ENCODE data around the gene ERVW-1.
A peak's percentile ranks its signal among the peaks of the same experiment; 100 is the strongest.
"Not testable (repeated sequence)": the region's sequence is repeated elsewhere in the genome, so short reads cannot be mapped to it uniquely, and the experiment has no call there.

The ERVW-1 gene, protein sequence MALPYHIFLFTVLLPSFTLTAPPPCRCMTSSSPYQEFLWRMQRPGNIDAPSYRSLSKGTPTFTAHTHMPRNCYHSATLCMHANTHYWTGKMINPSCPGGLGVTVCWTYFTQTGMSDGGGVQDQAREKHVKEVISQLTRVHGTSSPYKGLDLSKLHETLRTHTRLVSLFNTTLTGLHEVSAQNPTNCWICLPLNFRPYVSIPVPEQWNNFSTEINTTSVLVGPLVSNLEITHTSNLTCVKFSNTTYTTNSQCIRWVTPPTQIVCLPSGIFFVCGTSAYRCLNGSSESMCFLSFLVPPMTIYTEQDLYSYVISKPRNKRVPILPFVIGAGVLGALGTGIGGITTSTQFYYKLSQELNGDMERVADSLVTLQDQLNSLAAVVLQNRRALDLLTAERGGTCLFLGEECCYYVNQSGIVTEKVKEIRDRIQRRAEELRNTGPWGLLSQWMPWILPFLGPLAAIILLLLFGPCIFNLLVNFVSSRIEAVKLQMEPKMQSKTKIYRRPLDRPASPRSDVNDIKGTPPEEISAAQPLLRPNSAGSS

GRCh38 chr7:92477681-92478080 is at the start of gene ERVW-1:
TSS of gene ERVW-1 (minus strand) at chr7:92477946. CDS start at chr7:92470381, 7,565 bp downstream.
- H3K36me3 Mint-ChIP-seq; H3K27ac Mint-ChIP-seq; H3K4me1 Mint-ChIP-seq (ENCODE audit: low read depth); H3K9me3 Mint-ChIP-seq (ENCODE audit: low read depth); H3K4me3 Mint-ChIP-seq; H3K27me3 Mint-ChIP-seq: not testable (repeated sequence)

GRCh38 chr7:92523110-92523509 is 45.4 kb upstream of the ERVW-1 start:
- Mint-ChIP-seq H3K4me1 (ENCODE audit: low read depth) (peaks cover 24% of the 10 kb centered on the region), H3K4me3 (no peak overlapping the region), H3K27me3 (no peaks in the 10 kb centered on the region), H3K27ac (no peak overlapping the region), H3K9me3 (ENCODE audit: low read depth) (no peaks in the 10 kb centered on the region), H3K36me3 (no peaks in the 10 kb centered on the region)

- H3K27me3 Mint-ChIP-seq: no peaks in the 10 kb centered on the region
- H3K36me3 Mint-ChIP-seq: peaks cover 7% of the 10 kb centered on the region
- no peak overlapping the region for H3K4me3 Mint-ChIP-seq
- peaks cover 10% of the 10 kb centered on the region for H3K4me1 Mint-ChIP-seq (ENCODE audit: low read depth)
- H3K27ac Mint-ChIP-seq: peak overlapping the region; percentile 64
- H3K9me3 Mint-ChIP-seq (ENCODE audit: low read depth): no peaks in the 10 kb centered on the region
Observed at GRCh38 chr7:92520024-92520423, 42.3 kb upstream of the ERVW-1 start.

DNA sequence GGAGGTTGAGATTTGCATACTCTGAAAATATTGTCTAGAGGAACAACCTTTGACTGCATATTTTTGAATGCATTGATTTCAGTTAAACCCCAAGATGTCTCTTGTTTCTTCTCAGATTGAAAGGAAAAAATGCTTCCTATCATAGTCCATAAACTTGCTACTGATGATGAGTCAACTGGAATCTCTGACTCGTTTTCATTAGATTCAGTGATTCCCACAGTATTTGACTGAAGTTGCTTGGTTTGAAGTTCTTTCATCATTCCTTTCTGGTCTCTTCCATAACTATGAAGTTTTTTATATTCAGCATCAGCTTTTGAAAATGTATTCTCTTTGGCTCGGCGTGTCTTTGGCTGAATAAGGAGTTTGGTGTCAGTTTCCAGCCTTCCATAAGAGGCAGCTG is 39.9 kb upstream of the ERVW-1 start:
- H3K27ac Mint-ChIP-seq: peak overlapping the region; percentile 30
- no peak overlapping the region for H3K4me3 Mint-ChIP-seq
- H3K27me3 Mint-ChIP-seq: no peaks in the 10 kb centered on the region
- peaks cover 6% of the 10 kb centered on the region for H3K4me1 Mint-ChIP-seq (ENCODE audit: low read depth)
- peaks cover 11% of the 10 kb centered on the region for H3K36me3 Mint-ChIP-seq
- H3K9me3 Mint-ChIP-seq (ENCODE audit: low read depth): no peaks in the 10 kb centered on the region

DNA sequence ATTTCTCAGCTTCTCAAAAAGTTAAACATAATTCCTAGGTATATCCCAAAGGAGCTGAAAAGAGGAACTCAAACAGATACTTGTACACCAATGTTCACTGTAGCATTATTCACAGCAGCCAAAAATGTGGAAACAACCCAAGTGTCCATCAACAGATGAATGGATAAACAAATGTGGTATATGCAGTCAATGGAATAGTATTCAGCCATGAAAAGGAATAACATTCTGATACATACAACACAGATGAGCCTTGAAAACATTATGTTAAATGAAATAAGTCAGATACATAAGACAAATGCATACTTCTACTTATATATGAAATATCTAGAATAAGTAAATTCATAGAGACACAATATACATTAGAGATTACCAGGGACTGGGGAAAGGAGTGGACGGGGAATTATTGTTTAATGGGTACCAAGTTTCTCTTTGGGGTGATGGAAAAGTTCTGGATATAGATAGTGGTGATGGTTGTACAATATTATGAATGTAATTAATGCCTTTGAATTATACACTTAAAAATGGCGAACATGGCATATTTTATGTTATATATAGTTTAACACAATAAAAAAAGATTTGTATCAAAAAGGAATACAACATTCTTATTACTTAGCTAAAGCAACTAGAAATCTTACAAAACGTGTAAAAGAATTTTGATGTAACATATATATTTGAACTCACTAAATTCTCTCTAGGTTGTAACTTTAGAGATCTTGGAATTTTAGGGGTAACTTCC is 35.6 kb upstream of the ERVW-1 start:
- Mint-ChIP-seq H3K36me3 (peaks cover 14% of the 10 kb centered on the region), H3K4me1 (ENCODE audit: low read depth) (peaks cover 6% of the 10 kb centered on the region), H3K27me3 (no peaks in the 10 kb centered on the region), H3K9me3 (ENCODE audit: low read depth) (no peaks in the 10 kb centered on the region), H3K4me3 (no peak overlapping the region), H3K27ac (no peak overlapping the region)

GRCh38 chr7:92508946-92509345 is 31.2 kb upstream of the ERVW-1 start:
- no peaks in the 10 kb centered on the region for H3K9me3 Mint-ChIP-seq (ENCODE audit: low read depth)

DNA sequence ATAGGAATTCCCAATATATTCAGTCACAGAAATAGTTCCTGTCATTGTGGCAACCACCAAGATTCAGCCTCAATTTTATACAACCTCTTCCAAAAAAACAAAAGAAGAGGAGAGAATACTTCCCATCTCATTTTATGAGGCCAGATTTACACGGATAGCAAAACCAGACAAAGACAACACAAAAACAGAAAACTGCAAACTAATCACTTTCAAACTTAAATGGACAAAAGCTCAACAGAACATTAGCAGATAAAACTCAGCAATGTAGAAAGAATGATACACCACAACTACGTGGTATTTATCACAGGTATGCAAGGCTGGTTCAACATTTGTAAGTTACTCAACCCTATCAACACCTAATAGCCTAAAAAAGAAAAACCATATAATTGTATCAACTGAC is 28.6 kb upstream of the ERVW-1 start:
- Mint-ChIP-seq H3K4me3 (no peak overlapping the region), H3K27ac (no peak overlapping the region), H3K4me1 (ENCODE audit: low read depth) (no peaks in the 10 kb centered on the region), H3K9me3 (ENCODE audit: low read depth) (no peaks in the 10 kb centered on the region), H3K27me3 (no peaks in the 10 kb centered on the region), H3K36me3 (peaks cover 6% of the 10 kb centered on the region)

More at GRCh38 chr7:92508946-92509345, 31.2 kb upstream of the ERVW-1 start:
- no peaks in the 10 kb centered on the region for H3K27me3 Mint-ChIP-seq
- H3K4me1 Mint-ChIP-seq (ENCODE audit: low read depth): no peaks in the 10 kb centered on the region
- H3K27ac Mint-ChIP-seq: no peak overlapping the region
- H3K4me3 Mint-ChIP-seq: no peak overlapping the region
- H3K36me3 Mint-ChIP-seq: peaks cover 4% of the 10 kb centered on the region

DNA sequence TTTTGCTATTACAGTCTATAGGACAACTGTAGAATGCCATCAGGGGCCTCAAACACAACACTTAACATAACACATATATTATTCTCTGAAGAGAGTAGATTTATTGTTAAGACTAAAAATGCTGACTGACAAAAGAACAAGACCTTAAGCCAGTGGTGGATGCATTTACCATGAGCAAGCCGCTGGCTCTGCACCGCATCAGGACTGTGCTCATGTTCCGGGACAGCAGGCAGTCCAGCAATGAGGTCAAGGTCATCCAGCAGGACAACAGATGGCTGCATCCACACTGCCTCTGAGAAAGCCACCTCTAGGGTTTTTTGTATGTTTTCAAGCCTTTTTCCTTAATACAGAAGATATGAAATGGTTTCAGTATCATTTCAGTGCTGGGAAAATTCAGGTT is 26.8 kb upstream of the ERVW-1 start:
- H3K27ac Mint-ChIP-seq: no peak overlapping the region

GRCh38 chr7:92503767-92504166 is 26.0 kb upstream of the ERVW-1 start:
- Mint-ChIP-seq H3K4me1 (ENCODE audit: low read depth) (no peaks in the 10 kb centered on the region), H3K9me3 (ENCODE audit: low read depth) (no peaks in the 10 kb centered on the region), H3K4me3 (no peak overlapping the region), H3K36me3 (peaks cover 12% of the 10 kb centered on the region), H3K27ac (no peak overlapping the region), H3K27me3 (no peaks in the 10 kb centered on the region)

More for the DNA sequence above, 26.8 kb upstream of the ERVW-1 start:
- no peaks in the 10 kb centered on the region for H3K9me3 Mint-ChIP-seq (ENCODE audit: low read depth)
- no peak overlapping the region for H3K4me3 Mint-ChIP-seq
- H3K27me3 Mint-ChIP-seq: no peaks in the 10 kb centered on the region
- peaks cover 12% of the 10 kb centered on the region for H3K36me3 Mint-ChIP-seq
- no peaks in the 10 kb centered on the region for H3K4me1 Mint-ChIP-seq (ENCODE audit: low read depth)

GRCh38 chr7:92498557-92498956 is 20.8 kb upstream of the ERVW-1 start:
- Mint-ChIP-seq H3K36me3 (peaks cover 12% of the 10 kb centered on the region), H3K4me3 (no peak overlapping the region), H3K27ac (no peak overlapping the region), H3K4me1 (ENCODE audit: low read depth) (no peaks in the 10 kb centered on the region), H3K9me3 (ENCODE audit: low read depth) (no peaks in the 10 kb centered on the region), H3K27me3 (no peaks in the 10 kb centered on the region)

GRCh38 chr7:92496876-92497275 is 19.1 kb upstream of the ERVW-1 start:
- Mint-ChIP-seq H3K27ac (no peak overlapping the region), H3K9me3 (ENCODE audit: low read depth) (no peaks in the 10 kb centered on the region), H3K27me3 (no peaks in the 10 kb centered on the region), H3K4me3 (no peak overlapping the region), H3K4me1 (ENCODE audit: low read depth) (no peaks in the 10 kb centered on the region), H3K36me3 (peaks cover 9% of the 10 kb centered on the region)

GRCh38 chr7:92489634-92490033 is 11.9 kb upstream of the ERVW-1 start:
- Mint-ChIP-seq H3K4me3 (no peak overlapping the region), H3K36me3 (peaks cover 7% of the 10 kb centered on the region), H3K27me3 (no peaks in the 10 kb centered on the region), H3K27ac (no peak overlapping the region), H3K4me1 (ENCODE audit: low read depth) (no peaks in the 10 kb centered on the region), H3K9me3 (ENCODE audit: low read depth) (no peaks in the 10 kb centered on the region)

DNA sequence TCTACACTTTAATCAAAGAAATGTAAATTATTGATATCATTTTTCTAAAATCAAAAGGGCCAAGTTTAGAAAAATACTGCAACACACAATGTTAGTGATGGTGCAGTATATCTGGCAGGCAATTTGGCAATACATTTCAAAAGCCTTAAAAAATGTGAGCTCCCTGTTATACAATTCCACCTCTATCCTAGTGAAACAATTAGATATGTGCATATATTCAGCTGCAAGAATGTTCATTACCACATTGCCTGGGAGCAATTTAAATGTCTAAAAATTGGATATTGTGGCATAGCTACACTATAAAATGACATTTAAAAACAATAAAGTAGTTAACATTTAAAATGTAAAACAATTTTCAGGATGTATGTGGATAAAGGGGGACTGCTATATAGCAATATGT is 10.1 kb upstream of the ERVW-1 start:
- H3K27ac Mint-ChIP-seq: no peak overlapping the region
- peaks cover 7% of the 10 kb centered on the region for H3K36me3 Mint-ChIP-seq

DNA sequence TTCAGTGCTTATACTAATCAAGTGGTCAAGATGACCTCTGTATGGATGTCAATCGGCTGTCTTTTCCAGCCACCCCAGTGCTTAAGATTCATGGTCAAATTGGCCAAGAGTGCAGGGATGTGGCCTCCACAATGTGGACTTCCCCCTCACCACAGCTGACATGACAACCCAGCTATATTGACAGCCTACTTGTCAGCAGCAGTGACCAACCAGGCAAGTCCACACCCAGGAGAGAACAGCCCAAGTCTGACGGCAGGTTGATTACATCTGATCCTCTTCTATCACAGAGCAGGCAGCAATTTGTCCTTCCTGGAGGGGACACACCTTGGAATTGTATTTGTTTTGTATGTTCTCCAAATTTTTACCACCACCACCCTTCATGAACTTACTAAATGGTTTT is 8.2 kb upstream of the ERVW-1 start:
- Mint-ChIP-seq H3K27ac (no peak overlapping the region), H3K9me3 (ENCODE audit: low read depth) (no peaks in the 10 kb centered on the region), H3K36me3 (peaks cover 6% of the 10 kb centered on the region), H3K4me1 (ENCODE audit: low read depth) (no peaks in the 10 kb centered on the region), H3K4me3 (no peak overlapping the region), H3K27me3 (no peaks in the 10 kb centered on the region)

More for the DNA sequence above, 10.1 kb upstream of the ERVW-1 start:
- Mint-ChIP-seq H3K4me3 (no peak overlapping the region), H3K9me3 (ENCODE audit: low read depth) (no peaks in the 10 kb centered on the region), H3K27me3 (no peaks in the 10 kb centered on the region), H3K4me1 (ENCODE audit: low read depth) (no peaks in the 10 kb centered on the region)

DNA sequence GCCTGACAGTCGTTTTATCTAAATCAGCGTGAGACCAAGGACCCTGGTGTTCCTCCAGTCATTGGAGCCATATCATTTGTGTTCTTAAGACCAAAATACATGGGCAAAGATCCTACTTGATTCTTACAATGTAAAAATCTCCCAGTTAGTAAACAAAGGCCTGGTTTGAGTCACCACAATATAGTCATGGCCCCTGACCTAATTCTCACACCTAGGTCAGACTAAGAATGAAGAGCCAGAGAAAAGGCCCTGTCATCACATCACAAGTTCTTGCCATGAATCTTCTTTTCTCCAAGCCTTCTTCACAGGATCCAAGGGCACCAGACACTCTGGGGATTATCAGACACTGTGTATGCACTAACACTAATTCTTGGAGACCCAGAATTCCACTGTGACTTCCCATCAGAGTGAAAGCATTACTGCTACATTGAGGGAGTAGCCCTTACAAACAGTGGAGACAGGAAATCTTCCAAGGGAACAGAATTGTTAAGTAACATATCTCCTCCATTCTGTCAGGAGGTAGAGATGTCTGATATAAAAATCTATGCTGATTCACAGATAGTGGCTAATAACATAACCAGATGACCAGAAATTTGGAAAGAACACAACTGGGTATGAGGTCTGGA is 7.6 kb upstream of the ERVW-1 start:
- Mint-ChIP-seq H3K27me3 (no peaks in the 10 kb centered on the region), H3K4me1 (ENCODE audit: low read depth) (no peaks in the 10 kb centered on the region), H3K4me3 (no peak overlapping the region), H3K27ac (no peak overlapping the region), H3K9me3 (ENCODE audit: low read depth) (no peaks in the 10 kb centered on the region), H3K36me3 (peaks cover 5% of the 10 kb centered on the region)

Data from activated naive CD8-positive, alpha-beta T cell (primary cell).